ENCODE measurements around the gene RGS3.

Gene RGS3

GRCh38 chr9:113499876-113500497 is 36.5 kb downstream of the RGS3 start:
- TF ChIP-seq CTCF (conservative IDR thresholded peaks at IDR 0.05; ENCODE audit: control insufficient read depth, insufficient read depth, low read depth, low read length) = no peak
- no peak for DNase-seq (ENCODE audit: low read depth)
- H3K4me3 ChIP-seq (ENCODE audit: control insufficient read depth, low read depth, low read length) = no peak overlapping the region

- H3K4me3 ChIP-seq (ENCODE audit: control insufficient read depth, low read depth, low read length) = no peak overlapping the region
- no peak for TF ChIP-seq CTCF (conservative IDR thresholded peaks at IDR 0.05; ENCODE audit: control insufficient read depth, insufficient read depth, low read depth, low read length)
- DNase-seq (ENCODE audit: low read depth) = no peak
Measured at GRCh38 chr9:113501129-113501686, 37.7 kb downstream of the RGS3 start.

GRCh38 chr9:113501852-113502251 is 38.3 kb downstream of the RGS3 start:
- DNase-seq (ENCODE audit: low read depth) = no peak
- TF ChIP-seq CTCF (conservative IDR thresholded peaks at IDR 0.05; ENCODE audit: control insufficient read depth, insufficient read depth, low read depth, low read length) = no peak
- no peak overlapping the region for H3K4me3 ChIP-seq (ENCODE audit: control insufficient read depth, low read depth, low read length)

- no peak overlapping the region for H3K4me3 ChIP-seq (ENCODE audit: control insufficient read depth, low read depth, low read length)
- no peak for DNase-seq (ENCODE audit: low read depth)
- no peak for TF ChIP-seq CTCF (conservative IDR thresholded peaks at IDR 0.05; ENCODE audit: control insufficient read depth, insufficient read depth, low read depth, low read length)
Measured at GRCh38 chr9:113502427-113503034, 39.0 kb downstream of the RGS3 start.

- DNase-seq (ENCODE audit: low read depth) = no peak
- no peak overlapping the region for H3K4me3 ChIP-seq (ENCODE audit: control insufficient read depth, low read depth, low read length)
- TF ChIP-seq CTCF (conservative IDR thresholded peaks at IDR 0.05; ENCODE audit: control insufficient read depth, insufficient read depth, low read depth, low read length) = no peak
Measured at GRCh38 chr9:113503131-113503541, 39.6 kb downstream of the RGS3 start.

- no peak overlapping the region for H3K4me3 ChIP-seq (ENCODE audit: control insufficient read depth, low read depth, low read length)
- TF ChIP-seq CTCF (conservative IDR thresholded peaks at IDR 0.05; ENCODE audit: control insufficient read depth, insufficient read depth, low read depth, low read length) = no peak
- DNase-seq (ENCODE audit: low read depth) = no peak
Measured at GRCh38 chr9:113503613-113504211, 40.2 kb downstream of the RGS3 start.
